ENCODE data around the gene CFAP97.
"Not testable (repeated sequence)": the region's sequence is repeated elsewhere in the genome, so short reads cannot be mapped to it uniquely, and the experiment has no call there.

CFAP97 gene

DNA sequence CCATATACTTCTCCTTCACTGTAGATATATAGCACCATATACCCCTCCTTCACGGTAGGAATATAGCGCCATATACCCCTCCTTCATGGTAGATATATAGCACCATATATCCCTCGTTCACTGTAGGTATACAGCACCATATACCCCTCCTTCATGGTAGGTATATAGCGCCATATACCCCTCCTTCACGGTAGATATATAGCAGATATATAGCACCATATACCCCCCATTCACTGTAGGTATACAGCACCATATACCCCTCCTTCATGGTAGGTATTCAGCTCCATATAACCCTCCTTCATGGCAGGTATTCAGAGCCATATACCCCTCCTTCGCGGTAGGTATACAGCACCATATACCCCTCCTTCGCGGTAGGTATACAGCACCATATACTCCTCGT lies 18.1 kb upstream of the CFAP97 start:
- no peak for ATAC-seq

DNA sequence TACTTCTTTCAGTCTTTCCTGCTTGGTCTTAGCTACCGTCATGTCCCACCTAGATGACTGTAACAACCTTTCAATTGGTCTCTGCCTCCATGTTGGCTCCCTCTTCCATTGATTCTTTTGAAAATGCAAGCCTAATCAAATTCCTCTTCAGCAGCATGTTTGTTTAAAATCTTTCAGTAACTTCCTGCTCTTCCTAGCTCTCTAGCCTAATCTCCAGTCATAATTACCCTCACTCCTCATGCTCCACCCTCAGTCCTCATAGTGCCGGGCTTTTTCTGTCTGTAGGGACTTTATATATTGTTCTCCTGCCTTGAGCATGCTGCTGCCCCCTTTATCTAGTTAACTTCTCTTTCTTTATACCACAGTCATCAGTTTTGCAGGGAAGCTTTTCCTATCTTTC lies 17.7 kb upstream of the CFAP97 start:
- no peak for ATAC-seq

DNA sequence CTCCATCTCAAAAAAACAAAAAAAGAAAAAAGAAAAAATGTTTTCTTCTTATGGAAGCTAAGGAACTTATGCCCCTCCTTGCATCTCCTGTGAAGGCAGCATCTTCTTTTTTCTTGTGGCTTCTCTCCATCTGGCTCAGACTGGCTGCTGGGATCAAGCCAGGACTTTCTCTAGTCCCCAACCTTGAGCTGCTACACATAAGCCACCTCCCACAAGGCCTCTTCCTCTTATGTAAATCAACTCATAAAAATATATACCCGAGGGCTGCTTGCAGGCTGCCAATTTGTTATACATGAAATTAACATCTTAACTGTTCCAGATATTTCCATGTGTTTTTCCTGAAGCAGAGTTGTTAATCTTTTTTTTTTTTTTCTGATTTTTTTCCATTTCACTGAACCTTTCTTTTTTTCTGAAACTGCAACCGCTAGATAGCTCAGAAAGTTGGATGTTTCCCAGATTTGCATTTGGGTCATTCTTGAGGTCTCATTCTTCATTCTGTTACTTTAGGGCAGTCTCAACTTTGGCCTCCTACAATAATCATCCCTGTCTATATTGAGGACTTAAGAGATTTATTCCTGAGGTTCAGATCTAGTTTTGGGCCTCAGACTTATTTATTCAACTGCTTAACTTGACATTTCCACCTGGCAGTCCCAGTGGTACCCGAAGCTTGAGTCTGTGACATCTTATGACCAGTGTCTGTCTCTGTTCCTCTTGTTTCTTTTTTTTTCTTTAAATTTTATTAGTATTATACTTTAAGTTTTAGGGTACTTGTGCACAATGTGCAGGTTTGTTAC lies 15.9 kb upstream of the CFAP97 start:
- ATAC-seq, result no peak

DNA sequence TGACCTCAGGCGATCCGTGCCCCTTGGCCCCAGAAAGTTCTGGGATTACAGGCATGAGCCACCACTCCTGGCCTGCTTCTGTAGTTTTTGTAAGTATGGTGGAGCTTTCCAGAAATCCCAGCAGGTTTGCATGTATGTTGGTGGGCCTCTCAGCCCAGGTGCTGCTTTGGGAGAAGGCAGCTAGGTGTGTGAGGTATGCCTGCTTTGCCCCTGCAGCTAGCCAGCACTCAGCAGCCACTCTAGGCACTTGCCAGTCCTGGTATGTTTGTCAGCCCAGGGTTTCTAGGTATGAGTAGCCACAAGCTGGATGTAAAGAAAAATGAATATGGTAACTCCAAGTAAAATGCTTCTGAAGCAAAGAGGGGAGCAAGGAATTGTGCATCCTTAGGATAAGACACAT lies 14.5 kb upstream of the CFAP97 start:
- no peak for ATAC-seq

DNA sequence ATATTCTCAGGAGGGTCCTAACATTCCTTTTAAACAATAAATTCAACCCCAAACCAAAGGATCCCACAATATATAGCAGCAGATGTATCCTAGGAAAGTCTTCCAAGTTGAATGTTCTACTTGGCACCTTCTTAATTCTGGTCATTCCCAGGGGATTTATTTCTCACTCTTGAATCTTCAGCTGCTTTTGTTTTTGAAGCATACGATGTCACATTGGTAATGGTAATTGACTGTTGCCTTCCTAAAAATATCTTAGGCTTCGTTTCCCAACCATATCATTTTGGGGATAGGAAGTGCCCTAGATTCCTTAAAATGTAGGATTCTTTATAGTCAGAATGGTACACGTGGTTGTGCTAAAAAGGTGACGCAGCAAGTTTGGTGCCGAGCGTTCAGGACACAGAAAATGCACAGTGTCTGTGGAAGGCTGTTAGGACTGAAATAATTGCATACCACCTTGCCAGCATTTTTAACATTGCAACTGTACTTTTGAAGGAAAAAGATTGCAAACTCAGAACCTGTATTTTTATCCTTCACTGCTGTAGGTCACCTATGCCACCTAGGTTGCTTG lies 13.7 kb upstream of the CFAP97 start:
- ATAC-seq, result no peak

DNA sequence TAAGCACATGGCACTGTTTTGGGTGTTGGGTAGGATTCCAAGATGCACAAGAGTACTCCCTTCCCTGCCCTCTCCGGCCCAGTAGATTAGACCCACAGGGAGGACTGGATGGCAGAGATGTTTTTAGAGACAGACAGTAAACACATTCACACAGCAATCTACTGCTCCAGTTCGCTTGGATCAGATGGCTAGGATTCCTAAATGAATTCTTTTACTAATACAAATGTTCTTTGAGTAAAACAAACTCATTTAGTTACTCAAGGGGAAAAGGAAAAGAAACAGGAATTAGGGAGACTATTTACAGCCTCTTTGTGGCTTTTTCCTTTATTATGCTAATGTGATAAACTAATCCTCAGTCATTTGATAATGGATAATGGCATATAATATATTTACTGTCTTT lies 11.5 kb upstream of the CFAP97 start:
- ATAC-seq, result no peak

DNA sequence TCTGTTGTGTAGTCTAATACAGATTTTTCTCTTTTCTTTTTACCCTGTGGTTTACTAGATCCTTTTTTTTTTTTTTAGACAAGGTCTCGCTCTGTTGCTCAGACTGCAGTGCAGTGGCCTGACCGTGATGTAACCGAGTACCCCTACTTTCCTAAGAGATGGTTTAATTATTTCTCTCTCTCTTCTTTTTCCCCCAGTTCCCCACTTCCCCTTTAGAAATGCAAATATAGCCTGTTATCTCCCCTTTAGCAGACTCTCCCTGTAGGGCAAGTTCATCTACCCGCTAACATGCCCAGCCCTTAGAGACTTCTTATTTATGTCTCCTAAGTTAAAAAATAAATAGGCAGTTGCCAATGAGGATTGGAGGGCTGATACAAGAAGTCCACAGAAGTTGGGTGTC lies 10.1 kb upstream of the CFAP97 start:
- ATAC-seq, result no peak

DNA sequence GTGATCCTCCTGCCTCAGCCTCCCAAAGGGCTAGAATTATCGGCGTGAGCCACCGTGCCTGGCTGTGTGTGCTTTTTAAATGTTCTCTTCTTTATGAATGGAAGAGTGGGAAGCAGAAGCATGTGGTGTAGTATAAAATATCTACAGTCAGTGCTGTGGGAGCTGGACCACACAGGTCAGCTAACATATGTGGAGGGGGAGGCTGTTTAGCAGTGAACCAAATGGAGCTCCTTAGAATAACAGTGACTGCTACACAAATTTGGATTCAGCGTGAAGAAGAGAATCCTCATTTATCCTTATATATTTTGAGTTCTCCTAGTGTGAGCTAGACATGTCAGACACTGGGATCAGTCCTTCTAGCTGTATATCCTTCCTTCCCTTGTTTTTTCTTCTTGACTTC lies 8.8 kb upstream of the CFAP97 start:
- ATAC-seq, result no peak

DNA sequence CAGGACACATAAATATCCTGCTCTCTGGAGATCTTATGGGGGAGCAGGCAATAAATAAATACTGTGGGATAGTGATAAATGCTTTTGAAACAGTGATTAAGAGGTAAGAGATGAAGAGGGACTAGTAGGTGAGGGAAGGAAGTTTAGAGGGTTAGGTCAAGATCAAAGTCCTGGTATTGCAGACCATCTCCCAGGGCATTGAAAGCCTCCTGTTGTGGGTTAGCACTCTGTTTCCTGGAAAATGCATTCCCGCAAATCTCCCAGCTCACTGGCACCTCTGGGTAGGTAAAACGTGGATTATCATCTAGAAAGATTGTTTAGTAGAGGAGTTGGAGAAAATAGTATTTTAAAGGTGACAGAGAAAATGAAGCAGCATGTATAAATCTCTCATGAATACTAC lies 7.8 kb upstream of the CFAP97 start:
- ATAC-seq, result no peak

DNA sequence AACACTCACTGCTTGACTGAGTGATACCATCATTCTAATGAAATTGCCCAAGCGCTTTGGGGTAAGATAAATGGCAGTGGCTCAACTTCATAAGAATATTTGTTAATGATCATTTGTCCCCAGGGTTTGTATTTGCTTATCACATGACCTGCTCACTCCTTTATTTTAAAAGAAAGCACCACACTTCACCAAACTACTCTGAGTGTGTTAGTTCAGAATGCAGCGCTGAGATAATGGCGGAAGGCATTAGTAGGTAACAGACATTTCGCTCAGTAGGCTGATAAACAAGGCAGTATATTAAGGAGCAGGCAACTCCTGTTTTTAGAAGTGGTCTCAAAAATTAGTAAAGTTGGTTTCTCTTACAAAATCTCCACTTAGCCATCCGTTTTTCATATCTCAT lies 7.2 kb upstream of the CFAP97 start:
- ATAC-seq, result no peak

DNA sequence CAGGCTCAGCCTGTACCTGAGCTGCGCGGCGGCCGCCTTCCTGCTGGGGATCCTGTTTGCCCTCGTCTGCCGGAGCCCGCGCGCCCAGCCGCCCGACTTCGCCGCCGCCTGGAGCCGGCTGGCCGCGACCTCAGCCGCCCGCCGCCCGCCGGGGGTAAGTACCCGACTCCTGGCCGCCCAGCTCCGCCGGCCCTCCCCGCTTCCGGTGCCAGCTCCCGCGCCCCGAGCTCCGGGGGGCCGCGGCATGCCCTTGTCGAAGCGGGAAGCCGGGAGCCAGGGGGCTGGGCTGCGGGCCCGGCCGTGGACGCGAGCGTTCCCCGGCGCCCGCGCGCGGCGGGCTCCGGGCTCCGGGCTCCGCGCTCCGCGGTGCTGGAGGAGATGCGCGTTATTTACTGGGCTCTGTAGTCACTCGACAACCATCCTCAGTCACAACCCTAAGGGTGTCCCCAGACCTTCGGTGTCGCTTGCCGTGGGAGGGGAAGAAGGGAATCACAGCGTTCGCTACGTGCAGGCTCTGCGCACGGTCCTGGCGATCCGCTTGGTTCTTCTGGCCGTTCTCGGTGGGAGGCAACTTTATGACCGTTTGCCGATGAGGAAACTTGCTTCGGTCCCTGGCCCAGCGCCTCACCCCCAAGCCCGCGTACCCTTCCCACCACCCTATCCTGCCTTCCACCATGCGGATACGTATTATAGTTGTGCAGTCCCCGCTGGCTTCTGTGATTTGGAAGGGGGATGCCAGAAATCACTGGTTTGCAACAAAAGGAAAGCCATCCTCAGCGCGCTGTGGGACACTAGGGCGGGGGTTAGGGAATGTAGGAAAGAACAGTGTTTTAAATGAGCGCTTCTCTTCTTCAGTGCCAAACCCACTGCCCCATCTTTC lies 6.5 kb upstream of the CFAP97 start:
- peak; percentile 27 to 37 for ATAC-seq

DNA sequence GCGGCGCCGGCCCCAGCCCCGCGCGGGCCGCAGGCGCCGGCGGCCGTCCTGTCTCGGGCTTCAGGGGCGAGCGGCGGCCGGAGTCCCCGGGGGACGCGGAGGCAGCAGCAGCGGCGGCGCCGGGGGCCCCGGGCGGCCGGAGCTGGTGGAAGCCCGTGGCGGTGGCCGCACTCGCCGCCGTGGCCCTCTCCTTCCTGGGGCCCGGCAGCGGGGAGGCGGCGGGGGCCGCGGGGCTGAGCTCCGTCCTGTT lies 6.0 kb upstream of the CFAP97 start:
- peak; percentile 29 to 31 for ATAC-seq

DNA sequence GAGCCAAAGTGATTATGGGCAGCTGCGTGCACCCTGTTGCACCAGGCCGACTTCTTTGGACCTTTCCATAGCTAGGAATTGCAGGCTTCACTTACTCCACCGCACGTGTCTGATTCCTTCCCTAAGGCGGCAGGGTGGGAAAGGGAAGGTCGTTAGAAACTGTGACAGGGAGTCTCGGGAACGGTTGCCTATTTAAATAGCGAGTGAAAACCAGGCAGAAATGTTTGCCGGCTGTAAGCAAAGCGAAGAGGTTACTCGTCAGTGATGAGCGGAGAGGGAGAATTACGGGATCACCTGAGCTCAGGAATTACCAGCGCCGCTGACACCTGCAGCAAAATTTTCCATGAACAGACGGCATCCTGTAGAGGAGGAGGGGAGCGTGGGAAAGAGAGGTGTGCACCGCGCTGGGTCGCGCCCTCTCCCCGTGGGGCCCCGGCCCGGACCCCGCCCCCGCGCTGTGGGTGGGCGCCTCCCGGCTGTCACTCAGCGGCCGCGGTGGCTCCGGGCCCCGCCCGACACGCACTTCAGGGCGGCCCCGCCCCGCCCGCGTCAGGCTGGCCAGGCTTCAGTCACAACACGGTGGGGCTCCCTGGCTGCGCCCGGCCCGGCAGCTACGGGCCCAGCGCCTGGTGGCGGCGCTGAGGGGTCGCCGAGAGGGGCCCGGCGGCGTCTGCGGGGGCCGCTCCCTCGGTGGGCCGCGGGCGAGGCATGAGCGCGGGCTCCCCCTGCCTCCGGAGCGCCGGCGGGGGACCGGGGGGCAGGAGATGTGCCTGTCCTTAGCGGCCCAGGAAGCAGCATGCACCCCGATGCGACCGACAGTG lies 5.4 kb upstream of the CFAP97 start, which contains the start of gene SNX25:
Gene SNX25 (plus strand): TSS at position 568 of the 821 bp plus-strand sequence. CDS start 229 bp downstream, at position 797.
- peak; percentile 96 for ATAC-seq

DNA sequence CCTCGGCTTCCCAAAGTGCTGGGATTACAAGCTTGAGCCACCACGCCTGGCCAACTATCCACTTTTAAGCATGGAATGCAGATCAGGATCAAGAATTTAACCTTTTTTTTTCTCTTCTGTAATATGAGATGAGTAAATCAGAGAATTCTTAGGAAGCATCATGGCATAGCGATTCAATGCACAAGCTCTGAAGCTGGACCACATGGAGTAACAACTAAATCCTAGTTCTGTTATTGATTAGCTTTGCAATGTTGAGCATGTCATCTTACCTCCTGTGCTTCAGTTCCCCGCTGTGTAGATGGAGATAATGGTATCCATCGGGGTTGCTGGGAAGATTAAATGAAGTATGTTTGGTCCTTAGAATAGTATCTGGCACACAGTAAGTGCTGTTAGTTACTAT lies 3.7 kb upstream of the CFAP97 start:
- ATAC-seq, result no peak

DNA sequence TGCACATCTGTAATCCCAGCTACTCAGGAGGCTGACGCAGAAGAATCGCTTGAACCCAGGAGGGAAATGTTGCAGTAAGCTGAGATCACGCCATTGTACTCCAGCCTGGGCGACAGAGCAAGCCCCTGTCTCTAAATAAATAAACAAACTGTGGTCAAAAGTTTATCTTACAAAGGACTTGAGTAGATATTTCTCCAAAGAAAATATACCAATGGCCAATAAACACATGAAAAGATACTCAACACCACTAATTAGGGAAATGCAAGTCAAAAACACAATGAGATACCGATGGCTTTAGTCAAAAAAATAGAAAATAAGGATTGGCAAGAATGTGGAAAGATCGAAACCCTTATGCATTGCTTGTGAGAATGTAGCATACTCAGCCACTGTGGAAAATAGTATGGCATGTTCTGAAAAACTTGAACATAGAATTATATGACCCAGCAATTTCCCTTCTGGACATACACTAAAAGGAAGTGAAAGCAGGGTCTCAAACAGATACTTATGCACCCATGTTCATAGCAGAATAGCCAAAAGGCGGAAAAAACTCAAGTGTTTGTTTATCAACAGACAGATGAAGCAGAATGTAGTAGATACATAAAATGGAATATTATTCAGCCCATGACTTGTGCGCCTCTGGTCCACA lies 2.0 kb upstream of the CFAP97 start:
- ATAC-seq, result no peak

DNA sequence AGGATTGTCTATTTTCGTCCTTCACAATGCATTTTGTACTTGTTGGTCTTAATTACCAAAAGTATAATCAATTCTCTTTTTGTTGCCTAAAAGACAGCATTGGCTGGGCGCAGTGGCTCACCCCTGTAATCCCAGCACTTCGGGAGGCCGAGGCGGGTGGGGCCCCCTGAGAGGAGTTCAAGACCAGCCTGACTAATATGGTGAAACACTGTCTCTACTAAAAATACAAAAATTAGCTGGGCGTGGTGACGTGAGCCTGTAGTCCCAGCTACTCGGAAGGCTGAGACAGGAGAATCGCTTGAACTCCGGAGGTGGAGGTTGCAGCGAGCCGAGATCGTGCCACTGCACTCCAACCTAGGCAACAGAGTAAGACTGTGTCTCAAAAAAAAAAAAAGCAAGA lies 1.3 kb upstream of the CFAP97 start:
- ATAC-seq, result not testable (repeated sequence)

DNA sequence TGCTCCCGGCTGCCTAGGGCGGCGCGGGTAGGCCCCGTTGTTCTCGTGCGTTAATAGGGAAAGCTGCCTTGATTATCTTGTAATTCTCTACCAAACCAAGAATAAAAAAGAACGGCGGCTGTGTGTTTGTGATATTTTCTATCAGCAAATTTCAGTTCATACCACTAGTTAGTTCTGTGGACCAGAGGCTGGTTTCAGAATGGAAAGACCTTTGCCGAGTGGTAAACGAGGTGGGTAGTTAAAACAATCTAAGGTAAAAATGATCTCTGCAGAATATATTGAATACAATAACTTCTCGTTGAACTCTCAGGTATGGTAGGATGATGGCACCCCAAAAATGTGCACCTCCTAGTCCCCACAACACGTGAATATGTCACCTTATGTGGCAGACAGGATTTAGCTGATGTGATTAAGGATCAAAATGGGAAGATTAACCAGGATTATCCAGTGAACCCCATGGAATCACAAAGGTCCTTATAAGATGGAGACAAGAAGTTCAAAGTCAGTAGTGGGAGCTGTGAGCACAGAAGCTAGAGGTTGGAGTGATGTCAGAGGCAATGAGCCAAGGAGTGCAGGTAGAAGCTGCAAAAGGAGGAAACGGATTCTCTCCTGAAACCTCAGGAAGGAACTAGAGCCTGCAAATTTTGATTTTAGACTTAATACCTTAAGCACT lies 574 bp upstream of the CFAP97 start:
- no peak for ATAC-seq

DNA sequence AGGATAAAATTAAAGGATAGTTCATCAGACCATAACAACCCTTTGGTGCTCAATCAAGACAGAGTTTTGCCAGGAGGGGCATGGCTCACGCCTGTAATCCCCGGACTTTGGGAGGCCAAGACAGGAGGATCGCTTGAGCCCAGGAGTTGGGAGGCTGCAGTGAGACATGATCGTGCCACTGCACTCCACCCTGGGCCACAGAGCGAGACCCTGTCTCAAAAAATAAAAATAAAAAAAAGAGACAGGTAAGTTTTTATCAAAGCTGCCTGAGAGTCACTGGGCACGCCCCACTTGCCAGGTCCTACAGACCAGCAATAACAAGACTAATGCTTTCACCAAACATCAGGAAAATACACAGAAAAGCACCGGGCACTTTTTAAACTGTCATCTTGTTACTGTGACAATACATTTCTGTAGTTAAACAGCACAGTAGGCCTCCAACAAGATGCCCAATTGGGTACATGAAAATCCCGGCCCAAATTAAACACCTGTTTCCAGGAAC lies 765 bp downstream of the CFAP97 start:
- peak; percentile 1 to 4 for ATAC-seq

DNA sequence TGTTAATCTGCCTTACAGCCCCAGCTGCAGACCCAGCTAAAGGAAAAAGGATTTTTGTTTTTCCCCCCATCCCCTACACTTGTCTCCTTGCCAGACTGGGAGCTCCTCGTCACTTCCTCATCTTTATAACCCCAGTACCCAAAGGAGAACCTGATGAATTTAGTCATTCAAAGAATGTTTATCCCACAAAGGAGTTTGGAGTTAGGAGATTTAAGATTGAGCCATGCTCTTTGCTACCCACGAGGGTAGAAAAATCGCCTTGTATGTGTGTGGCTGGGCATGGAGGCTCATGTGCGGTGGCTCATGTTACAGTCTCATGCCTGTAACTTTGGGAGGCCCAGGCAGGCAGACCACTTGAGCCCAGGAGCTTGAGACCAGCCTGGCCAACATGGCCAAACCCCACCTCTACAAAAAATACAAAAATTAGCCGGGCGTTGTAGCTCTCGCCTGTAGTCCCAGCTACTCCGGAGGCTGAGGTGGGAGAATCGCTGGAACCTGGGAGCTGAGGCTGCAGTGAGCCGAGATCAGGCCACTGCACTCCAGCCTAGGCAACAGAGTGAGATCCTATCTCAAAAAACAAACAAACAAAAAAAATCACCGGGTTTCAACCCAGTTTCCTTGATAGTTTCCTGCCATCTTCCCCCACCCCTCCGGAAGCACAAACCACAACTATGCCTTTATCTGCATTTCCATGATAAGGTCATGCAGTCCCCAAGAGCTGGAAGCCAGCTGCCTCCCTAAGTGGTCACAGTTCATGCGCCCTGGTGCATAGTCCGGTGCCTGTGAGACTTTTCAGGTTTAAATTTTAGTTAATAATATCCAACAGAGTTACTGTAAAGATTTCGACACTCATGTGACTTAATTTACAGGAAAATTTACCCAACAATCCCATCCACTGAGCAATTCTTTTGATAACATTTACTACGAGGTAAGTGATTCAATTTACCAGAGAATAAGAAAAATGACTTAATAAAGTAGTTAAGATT lies 1.5 kb downstream of the CFAP97 start:
- ATAC-seq, result no peak

DNA sequence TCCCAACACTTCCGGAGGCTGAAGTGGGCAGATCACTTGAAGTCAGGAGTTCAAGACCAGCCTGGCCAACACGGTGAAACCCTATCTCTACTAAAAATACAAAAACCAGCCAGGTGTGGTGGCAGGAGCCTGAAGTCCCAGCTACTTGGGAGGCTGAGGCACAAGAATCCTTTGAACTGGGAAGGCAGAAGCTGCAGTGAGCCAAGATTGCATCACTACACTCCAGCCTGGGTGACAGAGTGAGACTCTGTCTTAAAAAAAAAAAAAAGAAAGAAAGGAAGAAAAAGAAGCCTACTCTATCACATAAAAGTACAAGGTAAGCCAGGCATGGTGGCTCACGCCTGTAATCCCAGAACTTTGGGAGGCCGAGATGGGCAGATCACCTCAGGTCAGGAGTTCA lies 5.6 kb downstream of the CFAP97 start:
- not testable (repeated sequence) for ATAC-seq
